GM08714 (cell line): Measurements from ENCODE around the gene UBE2D1.
A peak's percentile ranks its signal among the peaks of the same experiment; 100 is the strongest.

ENCODE experiments used
- H3K4me3 ChIP-seq: fragments of 200-500 bp; sonication (Bioruptor generic); 2 replicates; pipeline ENCODE4 v1.5.1; 2014; ENCODE audit warnings: mild to moderate bottlenecking, low read length, inconsistent platforms
- ZNF274 ChIP-seq: IDR thresholded peaks from 2 replicates; pipeline ENCODE4 v1.6.1; 2012; ENCODE audit warnings: mild to moderate bottlenecking, low read depth, low read length

Gene UBE2D1

GRCh38 chr10:58334817-58335305 lies at the start of gene UBE2D1:
TSS of gene UBE2D1 (plus strand) at chr10:58335006. CDS start at chr10:58335202, 196 bp downstream.
- peak within 1 kb of the TSS; percentile 81 for H3K4me3 ChIP-seq
- TF ChIP-seq ZNF274: no peak

- TF ChIP-seq ZNF274: no peak
These were observed 43.1 kb upstream of the UBE2D1 start for GRCh38 chr10:58291538-58292174.

GRCh38 chr10:58293989-58294388 lies 40.8 kb upstream of the UBE2D1 start:
- H3K4me3 ChIP-seq: no peak overlapping the region
- TF ChIP-seq ZNF274: no peak

More at GRCh38 chr10:58291538-58292174, 43.1 kb upstream of the UBE2D1 start:
- no peak overlapping the region for H3K4me3 ChIP-seq

- no peak overlapping the region for H3K4me3 ChIP-seq
- no peak for TF ChIP-seq ZNF274
These were observed 35.2 kb upstream of the UBE2D1 start for GRCh38 chr10:58299580-58299979.

GRCh38 chr10:58300676-58301075 lies 34.1 kb upstream of the UBE2D1 start:
- H3K4me3 ChIP-seq: no peak overlapping the region
- no peak for TF ChIP-seq ZNF274

GRCh38 chr10:58302254-58302653 lies 32.6 kb upstream of the UBE2D1 start:
- TF ChIP-seq ZNF274: no peak
- H3K4me3 ChIP-seq: no peak overlapping the region

GRCh38 chr10:58304099-58304633 lies 30.6 kb upstream of the UBE2D1 start:
- no peak for TF ChIP-seq ZNF274
- no peak overlapping the region for H3K4me3 ChIP-seq

- H3K4me3 ChIP-seq: no peak overlapping the region
- no peak for TF ChIP-seq ZNF274
These were observed 29.0 kb upstream of the UBE2D1 start for GRCh38 chr10:58305821-58306220.

- TF ChIP-seq ZNF274: no peak
- H3K4me3 ChIP-seq: no peak overlapping the region
These were observed 27.1 kb upstream of the UBE2D1 start for GRCh38 chr10:58307676-58308075.

- TF ChIP-seq ZNF274: no peak
- H3K4me3 ChIP-seq: no peak overlapping the region
These were observed 23.8 kb upstream of the UBE2D1 start for GRCh38 chr10:58311026-58311425.

- H3K4me3 ChIP-seq: no peak overlapping the region
- no peak for TF ChIP-seq ZNF274
These were observed 17.9 kb upstream of the UBE2D1 start for GRCh38 chr10:58316874-58317273.

- TF ChIP-seq ZNF274: no peak
- no peak overlapping the region for H3K4me3 ChIP-seq
These were observed 16.5 kb upstream of the UBE2D1 start for GRCh38 chr10:58318346-58318745.

- no peak for TF ChIP-seq ZNF274
These were observed 15.2 kb upstream of the UBE2D1 start for GRCh38 chr10:58319599-58319998.

GRCh38 chr10:58320351-58321049 lies 14.3 kb upstream of the UBE2D1 start:
- H3K4me3 ChIP-seq: no peak overlapping the region
- no peak for TF ChIP-seq ZNF274

More at GRCh38 chr10:58319599-58319998, 15.2 kb upstream of the UBE2D1 start:
- no peak overlapping the region for H3K4me3 ChIP-seq
